HCT116 (cell line): Measurements from ENCODE around the gene TTC23.

ENCODE experiments used
- EZH2 ChIP-seq: fragments of 200-600 bp; sonication (generic); IDR thresholded peaks from 2 replicates; pipeline ENCODE4 v1.6.1; 2017; ENCODE audit warnings: antibody characterized with exemption, mixed run types
- POLR2A ChIP-seq: IDR thresholded peaks from 2 replicates; pipeline ENCODE4 v1.7.0; 2011; ENCODE audit warnings: borderline replicate concordance; ENCODE audit not compliant: insufficient read depth, insufficient read length; ENCODE audit errors: extremely low read depth
- POLR2AphosphoS5 ChIP-seq: IDR thresholded peaks from 2 replicates; pipeline ENCODE4 v1.6.1; 2011; ENCODE audit warnings: mild to moderate bottlenecking, low read depth, low read length, moderate library complexity
- TF ChIP-seq, protein P1 (sequence below), 3 experiments: fragments of 200-600 bp in 1 of 3; sonication (generic) in 1 of 3; IDR thresholded peaks in 2 of 3; conservative IDR thresholded peaks in 1 of 3; 2 replicates each; pipeline ENCODE4 v1.5.1; 2012 to 2017; ENCODE audit warnings: low read depth in 2 of 3, low read length in 2 of 3, antibody characterized with exemption in 1 of 3, borderline replicate concordance in 1 of 3, control low read depth in 1 of 3, mild to moderate bottlenecking in 1 of 3, mixed read lengths in 1 of 3, mixed run types in 1 of 3, moderate library complexity in 1 of 3; ENCODE audit not compliant: insufficient read depth in 1 of 3

DNA sequence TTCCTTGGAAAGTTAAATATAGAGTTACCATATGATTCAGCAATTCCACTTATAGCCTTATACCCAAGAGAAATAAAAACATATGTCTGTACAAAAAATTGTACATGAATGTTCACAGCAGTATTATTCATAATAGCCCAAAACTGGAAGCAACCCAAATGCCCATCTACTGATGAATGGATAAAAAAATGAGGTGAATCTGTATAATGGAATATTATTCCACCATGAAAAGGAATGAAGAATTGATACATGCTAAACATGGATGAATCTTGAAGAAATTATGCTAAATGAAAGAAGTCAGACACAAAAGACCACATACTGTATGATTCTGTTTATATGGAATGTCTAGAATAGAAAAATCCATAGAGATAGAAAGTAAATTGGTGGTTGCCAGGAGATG is 61.4 kb downstream of the TTC23 start:
- TF ChIP-seq POLR2A (no peak), POLR2AphosphoS5 (no peak), EZH2 (no peak)
- TF ChIP-seq, protein P1, sequence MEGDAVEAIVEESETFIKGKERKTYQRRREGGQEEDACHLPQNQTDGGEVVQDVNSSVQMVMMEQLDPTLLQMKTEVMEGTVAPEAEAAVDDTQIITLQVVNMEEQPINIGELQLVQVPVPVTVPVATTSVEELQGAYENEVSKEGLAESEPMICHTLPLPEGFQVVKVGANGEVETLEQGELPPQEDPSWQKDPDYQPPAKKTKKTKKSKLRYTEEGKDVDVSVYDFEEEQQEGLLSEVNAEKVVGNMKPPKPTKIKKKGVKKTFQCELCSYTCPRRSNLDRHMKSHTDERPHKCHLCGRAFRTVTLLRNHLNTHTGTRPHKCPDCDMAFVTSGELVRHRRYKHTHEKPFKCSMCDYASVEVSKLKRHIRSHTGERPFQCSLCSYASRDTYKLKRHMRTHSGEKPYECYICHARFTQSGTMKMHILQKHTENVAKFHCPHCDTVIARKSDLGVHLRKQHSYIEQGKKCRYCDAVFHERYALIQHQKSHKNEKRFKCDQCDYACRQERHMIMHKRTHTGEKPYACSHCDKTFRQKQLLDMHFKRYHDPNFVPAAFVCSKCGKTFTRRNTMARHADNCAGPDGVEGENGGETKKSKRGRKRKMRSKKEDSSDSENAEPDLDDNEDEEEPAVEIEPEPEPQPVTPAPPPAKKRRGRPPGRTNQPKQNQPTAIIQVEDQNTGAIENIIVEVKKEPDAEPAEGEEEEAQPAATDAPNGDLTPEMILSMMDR (IDR thresholded peaks at IDR 0.05 in 2 of 3, conservative IDR thresholded peaks at IDR 0.05 in 1 of 3; ENCODE audit: borderline replicate concordance in 1 of 3, insufficient read depth in 1 of 3, low read depth in 2 of 3, low read length in 2 of 3): no peak
